HG03139 (cell line): ENCODE data around the gene KCNT2.
"Not testable (repeated sequence)": the region's sequence is repeated elsewhere in the genome, so short reads cannot be mapped to it uniquely, and the experiment has no call there.

Experiments
- ATAC-seq: cut with Tn5 transposase; IDR thresholded peaks from one replicate; pipeline ENCODE4 v1.9.1; 2021; ENCODE audit not compliant: unreplicated experiment

KCNT2 gene

GRCh38 chr1:196517193-196517592, 91.0 kb downstream of the KCNT2 start:
- ATAC-seq = no peak

GRCh38 chr1:196516373-196516772, 91.9 kb downstream of the KCNT2 start:
- ATAC-seq = no peak

- ATAC-seq = no peak
Observed at GRCh38 chr1:196515904-196516303, 92.3 kb downstream of the KCNT2 start.

GRCh38 chr1:196513821-196514220, 94.4 kb downstream of the KCNT2 start:
- ATAC-seq = no peak

- ATAC-seq = no peak
Observed at GRCh38 chr1:196510451-196510850, 97.8 kb downstream of the KCNT2 start.

GRCh38 chr1:196504224-196504623, 104.0 kb downstream of the KCNT2 start:
- ATAC-seq = not testable (repeated sequence)

- ATAC-seq = no peak
Observed at GRCh38 chr1:196502437-196502836, 105.8 kb downstream of the KCNT2 start.

GRCh38 chr1:196501760-196502428, 106.3 kb downstream of the KCNT2 start:
- no peak for ATAC-seq

- ATAC-seq = no peak
Observed at GRCh38 chr1:196497817-196498216, 110.4 kb downstream of the KCNT2 start.

- ATAC-seq = no peak
Observed at GRCh38 chr1:196494766-196495165, 113.5 kb downstream of the KCNT2 start.

- ATAC-seq = no peak
Observed at GRCh38 chr1:196493881-196494280, 114.4 kb downstream of the KCNT2 start.

- no peak for ATAC-seq
Observed at GRCh38 chr1:196488579-196488978, 119.7 kb downstream of the KCNT2 start.

GRCh38 chr1:196486346-196486745, 121.9 kb downstream of the KCNT2 start:
- ATAC-seq = no peak

- no peak for ATAC-seq
Observed at GRCh38 chr1:196481616-196482015, 126.6 kb downstream of the KCNT2 start.

- ATAC-seq = no peak
Observed at GRCh38 chr1:196477262-196477661, 131.0 kb downstream of the KCNT2 start.

GRCh38 chr1:196467230-196467925, 140.9 kb downstream of the KCNT2 start:
- ATAC-seq = no peak

GRCh38 chr1:196466654-196467053, 141.6 kb downstream of the KCNT2 start:
- no peak for ATAC-seq

- no peak for ATAC-seq
Observed at GRCh38 chr1:196466166-196466565, 142.1 kb downstream of the KCNT2 start.

GRCh38 chr1:196464480-196464941, 143.7 kb downstream of the KCNT2 start:
- no peak for ATAC-seq

GRCh38 chr1:196462086-196462485, 146.2 kb downstream of the KCNT2 start:
- no peak for ATAC-seq

GRCh38 chr1:196461521-196461920, 146.7 kb downstream of the KCNT2 start:
- ATAC-seq = no peak

- ATAC-seq = no peak
Observed at GRCh38 chr1:196459383-196459782, 148.9 kb downstream of the KCNT2 start.

GRCh38 chr1:196454792-196455191, 153.4 kb downstream of the KCNT2 start:
- no peak for ATAC-seq
